ENCODE data around the gene FAM13B. TPM values are rescaled to one million over a fixed set of nuclear protein-coding genes. Genes with fewer than 3 reads are reported as not detected.

FAM13B gene
- total RNA-seq, 4 donors from 2014 or later: 3.4 to 7.9 (median 4.1) TPM

GRCh38 chr5:137896560-137896959 is 136.3 kb downstream of the FAM13B start:
- Histone ChIP-seq H3K27me3 (no peaks in the 10 kb centered on the region), H3K9me3 (no peaks in the 10 kb centered on the region), H3K4me3 (no peak overlapping the region), H3K4me1 (peaks cover 0 to 7% of the 10 kb centered on the region in 2 donors), H3K27ac (no peak overlapping the region), H3K36me3 (no peaks in the 10 kb centered on the region)
- no peak for DNase-seq
- in situ Hi-C loops (cut with MboI; ENCODE audit: low sequenced_read_pairs in 4 of 4) (no loop called here), intact Hi-C loops (cut with DNase I; ENCODE audit: low total_unique reads) (no loop called here)
- no peak for ATAC-seq
- TF ChIP-seq POLR2A (IDR thresholded peaks at IDR 0.05) (no peak), CTCF (IDR thresholded peaks at IDR 0.05 in 4 of 5, conservative IDR thresholded peaks at IDR 0.05 in 1 of 5) (no peak)

GRCh38 chr5:137894586-137894985 is 138.3 kb downstream of the FAM13B start:
- H3K27me3 ChIP-seq: no peaks in the 10 kb centered on the region
- in situ Hi-C loops (cut with MboI; ENCODE audit: low sequenced_read_pairs in 4 of 4) (no loop called here), intact Hi-C loops (cut with DNase I; ENCODE audit: low total_unique reads) (loop anchor here (5.0 kb wide), 2 partner anchors 138 to 272 kb away; partner anchors contain the start of gene FAM13B)
- H3K4me3 ChIP-seq: no peak overlapping the region
- TF ChIP-seq CTCF (IDR thresholded peaks at IDR 0.05 in 4 of 5, conservative IDR thresholded peaks at IDR 0.05 in 1 of 5): no peak
- no peak for TF ChIP-seq POLR2A (IDR thresholded peaks at IDR 0.05)
- ATAC-seq (no peak), DNase-seq (no peak)
- H3K36me3 ChIP-seq: no peaks in the 10 kb centered on the region
- peak overlapping the region in 2 of 4 donors; percentile 55 to 64 for H3K27ac ChIP-seq
- H3K4me1 ChIP-seq: peaks cover 0 to 7% of the 10 kb centered on the region in 2 donors
- no peaks in the 10 kb centered on the region for H3K9me3 ChIP-seq

- intact Hi-C loops (cut with DNase I; ENCODE audit: low total_unique reads): loop anchor here (5.0 kb wide), 2 partner anchors 140 to 270 kb away; partner anchors contain the start of gene FAM13B
- ATAC-seq (no peak), DNase-seq (no peak)
- peak in 4 of 5 experiments; percentile 21 to 34 (median 26) for TF ChIP-seq CTCF (IDR thresholded peaks at IDR 0.05 in 4 of 5, conservative IDR thresholded peaks at IDR 0.05 in 1 of 5)
- no peak for TF ChIP-seq POLR2A (IDR thresholded peaks at IDR 0.05)
- Histone ChIP-seq H3K9me3 (no peaks in the 10 kb centered on the region), H3K4me1 (peaks cover 10 to 20% of the 10 kb centered on the region in 2 donors), H3K36me3 (peaks cover 0 to 10% of the 10 kb centered on the region in 2 donors), H3K27ac (peak overlapping the region; percentile 28 to 93 (median 72)), H3K27me3 (no peaks in the 10 kb centered on the region), H3K4me3 (no peak overlapping the region)
- in situ Hi-C loops (cut with MboI; ENCODE audit: low sequenced_read_pairs in 4 of 4): no loop called here
These were observed 141.0 kb downstream of the FAM13B start for GRCh38 chr5:137891849-137892248.

- H3K27ac ChIP-seq: peak overlapping the region; percentile 88 to 97 (median 92)
- H3K4me1 ChIP-seq: peaks cover 10 to 26% of the 10 kb centered on the region in 2 donors
- intact Hi-C loops (cut with DNase I; ENCODE audit: low total_unique reads): loop anchor here (5.0 kb wide), 2 partner anchors 141 to 269 kb away; partner anchors contain the start of gene FAM13B
These were observed 142.0 kb downstream of the FAM13B start for GRCh38 chr5:137890845-137891244.

More at GRCh38 chr5:137890845-137891244, 142.0 kb downstream of the FAM13B start:
- Histone ChIP-seq H3K4me3 (no peak overlapping the region), H3K36me3 (peaks cover 0 to 21% of the 10 kb centered on the region in 2 donors), H3K9me3 (no peaks in the 10 kb centered on the region), H3K27me3 (no peaks in the 10 kb centered on the region)
- ATAC-seq (no peak), DNase-seq (no peak)
- TF ChIP-seq POLR2A (IDR thresholded peaks at IDR 0.05): no peak
- TF ChIP-seq CTCF (IDR thresholded peaks at IDR 0.05 in 4 of 5, conservative IDR thresholded peaks at IDR 0.05 in 1 of 5): no peak
- in situ Hi-C loops (cut with MboI; ENCODE audit: low sequenced_read_pairs in 4 of 4): no loop called here
